ENCODE results near the gene PKD2.

GRCh38 chr4:88102026-88102425 is 94.6 kb downstream of the PKD2 start:
- TF ChIP-seq CTCF (conservative IDR thresholded peaks at IDR 0.05 in 1 of 2, IDR thresholded peaks at IDR 0.05 in 1 of 2; ENCODE audit: low read depth in 1 of 2, low read length in 2 of 2) (no peak), EZH2 (IDR thresholded peaks at IDR 0.05; ENCODE audit: low read length, missing control alignments) (no peak)

Measured in fibroblast of lung (primary cell).